Activated B cell treated with CpG ODN at 0.5 μM for 24 hours (primary cell): Measurements from ENCODE around the gene OSBPL5. TPM values are rescaled to one million over a fixed set of nuclear protein-coding genes. Genes with fewer than 3 reads are reported as not detected.

Experiments
- ATAC-seq: fragments of 200-7000 bp; cut with Tn5 transposase; one replicate; pipeline ENCODE4 v1.10.0; 2021; ENCODE audit warnings: low read depth, mild to moderate bottlenecking, moderate library complexity
- CTCF ChIA-PET: fragments of 350-600 bp; sonication (Branson Sonifier 250); formaldehyde crosslinking; loops from one replicate; lab custom pipeline; 2021; ENCODE audit warnings: antibody characterized with exemption; lab: Charles Lee
- POLR2A ChIA-PET: fragments of 350-600 bp; sonication (Branson Sonifier 250); formaldehyde crosslinking; loops from one replicate; lab custom pipeline; 2021; ENCODE audit warnings: antibody characterized with exemption; lab: Charles Lee
- DNase-seq: peaks from one replicate; pipeline ENCODE4 v3.0.0; 2022
- H3K27ac Mint-ChIP-seq: one replicate; pipeline ENCODE4 v1.8.0; 2020; ENCODE audit warnings: mixed read lengths
- H3K27me3 Mint-ChIP-seq: one replicate; pipeline ENCODE4 v1.8.0; 2021; ENCODE audit warnings: mixed read lengths
- H3K36me3 Mint-ChIP-seq: one replicate; pipeline ENCODE4 v1.8.0; 2021; ENCODE audit warnings: low read depth, mixed read lengths
- H3K4me1 Mint-ChIP-seq: one replicate; pipeline ENCODE4 v1.8.0; 2021; ENCODE audit warnings: mixed read lengths
- H3K4me3 Mint-ChIP-seq: one replicate; pipeline ENCODE4 v1.8.0; 2020; ENCODE audit warnings: mild to moderate bottlenecking, mixed read lengths
- H3K9me3 Mint-ChIP-seq: one replicate; pipeline ENCODE4 v1.8.0; 2020; ENCODE audit warnings: mixed read lengths
- intact Hi-C: fragments of 100-400 bp; cut with micrococcal nuclease; formaldehyde crosslinking; loops from one replicate; pipeline ENCODE4 v1.15.1; 2024
- total RNA-seq: library from RNA; stranded (reverse); gene quantifications from 2 replicates; pipeline ENCODE4 v1.2.3, GENCODE V29; 2022
- TF ChIP-seq, protein P1 (sequence below): fragments of 200-600 bp; IDR thresholded peaks from one replicate; pipeline ENCODE4 v1.8.0; 2022; ENCODE audit warnings: antibody characterized with exemption, mild to moderate bottlenecking

OSBPL5 gene
- total RNA-seq, 1 donor from 2014 or later = not detected

- DNase-seq (no peak), ATAC-seq (no peak)
- H3K27ac Mint-ChIP-seq = no peak overlapping the region
- TF ChIP-seq, protein P1, sequence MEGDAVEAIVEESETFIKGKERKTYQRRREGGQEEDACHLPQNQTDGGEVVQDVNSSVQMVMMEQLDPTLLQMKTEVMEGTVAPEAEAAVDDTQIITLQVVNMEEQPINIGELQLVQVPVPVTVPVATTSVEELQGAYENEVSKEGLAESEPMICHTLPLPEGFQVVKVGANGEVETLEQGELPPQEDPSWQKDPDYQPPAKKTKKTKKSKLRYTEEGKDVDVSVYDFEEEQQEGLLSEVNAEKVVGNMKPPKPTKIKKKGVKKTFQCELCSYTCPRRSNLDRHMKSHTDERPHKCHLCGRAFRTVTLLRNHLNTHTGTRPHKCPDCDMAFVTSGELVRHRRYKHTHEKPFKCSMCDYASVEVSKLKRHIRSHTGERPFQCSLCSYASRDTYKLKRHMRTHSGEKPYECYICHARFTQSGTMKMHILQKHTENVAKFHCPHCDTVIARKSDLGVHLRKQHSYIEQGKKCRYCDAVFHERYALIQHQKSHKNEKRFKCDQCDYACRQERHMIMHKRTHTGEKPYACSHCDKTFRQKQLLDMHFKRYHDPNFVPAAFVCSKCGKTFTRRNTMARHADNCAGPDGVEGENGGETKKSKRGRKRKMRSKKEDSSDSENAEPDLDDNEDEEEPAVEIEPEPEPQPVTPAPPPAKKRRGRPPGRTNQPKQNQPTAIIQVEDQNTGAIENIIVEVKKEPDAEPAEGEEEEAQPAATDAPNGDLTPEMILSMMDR = no peak
- CTCF ChIA-PET = interaction anchor here (1.0 to 5.9 kb wide), 2 partner anchors 9 to 44 kb away, joined by 4 to 80 read pairs; no protein-coding TSS in a partner anchor
- no peaks in the 10 kb centered on the region for H3K27me3 Mint-ChIP-seq
- no peak overlapping the region for H3K4me3 Mint-ChIP-seq
- POLR2A ChIA-PET = interaction anchor here (1.2 kb wide), 1 partner anchor 10 kb away, joined by 6 read pairs; no protein-coding TSS in a partner anchor
- peaks cover 28% of the 10 kb centered on the region for H3K4me1 Mint-ChIP-seq
- peaks cover 62% of the 10 kb centered on the region for H3K36me3 Mint-ChIP-seq
- H3K9me3 Mint-ChIP-seq = no peaks in the 10 kb centered on the region
- intact Hi-C loops = no loop called here
Observed at GRCh38 chr11:3046641-3047040, 118.5 kb downstream of the OSBPL5 start.

DNA sequence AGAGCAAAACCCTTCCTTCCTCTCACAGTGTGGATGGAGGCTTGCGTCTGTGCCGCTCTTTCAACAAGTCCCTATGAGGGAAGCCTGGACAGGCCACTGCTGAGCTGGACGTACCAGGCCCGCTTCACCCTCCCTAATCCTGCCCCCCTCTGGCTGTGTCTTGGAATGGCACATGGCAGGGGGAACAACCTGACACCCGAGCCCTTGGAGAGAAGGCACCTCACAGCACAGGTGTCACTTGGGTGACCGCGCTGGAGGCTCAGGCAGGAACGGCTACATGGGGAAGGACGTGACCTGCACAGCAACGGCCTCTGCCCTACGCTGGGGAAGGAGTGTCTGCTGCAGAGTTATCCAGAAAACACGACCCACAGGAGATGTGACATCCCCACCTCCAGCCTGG lies 118.9 kb downstream of the OSBPL5 start:
- TF ChIP-seq, protein P1 = no peak
- Mint-ChIP-seq H3K36me3 (peaks cover 65% of the 10 kb centered on the region), H3K27ac (no peak overlapping the region), H3K4me3 (no peak overlapping the region), H3K27me3 (no peaks in the 10 kb centered on the region), H3K4me1 (peaks cover 25% of the 10 kb centered on the region), H3K9me3 (no peaks in the 10 kb centered on the region)
- no peak for DNase-seq
- POLR2A ChIA-PET = no interaction called here
- ATAC-seq = no peak
- CTCF ChIA-PET = interaction anchor here (1.0 kb wide), 1 partner anchor 9 kb away, joined by 4 read pairs; no protein-coding TSS in a partner anchor
- intact Hi-C loops = no loop called here

DNA sequence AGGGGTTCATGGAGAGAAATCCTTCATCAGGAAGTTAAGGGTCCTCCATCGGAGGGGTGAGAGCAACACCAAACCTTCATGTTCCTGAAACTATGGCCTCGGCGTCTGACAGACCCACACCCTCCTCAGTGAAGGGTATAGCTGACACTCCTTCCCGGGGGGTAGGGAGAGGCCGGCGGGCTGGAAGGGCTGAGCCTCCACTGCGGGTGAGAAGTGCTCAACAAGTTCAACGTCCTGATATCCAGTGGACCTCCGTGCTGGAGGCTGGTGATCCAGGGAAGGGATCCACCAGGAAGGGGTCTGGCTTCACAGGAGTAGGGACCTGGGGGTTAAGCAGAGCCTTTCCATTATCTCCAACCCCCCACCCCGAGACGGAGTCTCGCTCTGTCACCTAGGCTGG lies 120.2 kb downstream of the OSBPL5 start:
- CTCF ChIA-PET = no interaction called here
- H3K9me3 Mint-ChIP-seq = no peaks in the 10 kb centered on the region
- H3K27ac Mint-ChIP-seq = no peak overlapping the region
- DNase-seq (no peak), ATAC-seq (no peak)
- no peaks in the 10 kb centered on the region for H3K27me3 Mint-ChIP-seq
- POLR2A ChIA-PET = no interaction called here
- intact Hi-C loops = no loop called here
- H3K36me3 Mint-ChIP-seq = peaks cover 76% of the 10 kb centered on the region
- TF ChIP-seq, protein P1 = no peak
- H3K4me3 Mint-ChIP-seq = no peak overlapping the region
- H3K4me1 Mint-ChIP-seq = peaks cover 12% of the 10 kb centered on the region

DNA sequence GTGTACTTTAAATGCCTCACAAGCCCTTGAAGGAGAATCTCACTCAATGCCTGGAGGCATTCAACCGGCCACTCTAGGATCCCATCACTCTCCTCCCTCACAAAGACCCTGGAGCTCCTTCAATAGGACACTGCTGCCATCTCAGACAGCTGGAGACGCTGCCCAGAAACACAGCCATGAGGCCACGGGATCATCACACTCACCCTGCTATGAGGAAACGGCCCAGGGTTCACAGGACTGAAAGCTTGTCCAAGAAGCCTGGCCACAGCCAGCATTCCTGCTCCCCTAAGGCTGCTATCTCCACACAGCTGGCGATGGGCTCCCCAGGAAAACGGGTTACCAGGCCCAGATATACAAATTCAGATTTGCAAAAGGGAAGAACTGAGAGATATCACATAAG lies 121.1 kb downstream of the OSBPL5 start:
- H3K36me3 Mint-ChIP-seq = peaks cover 82% of the 10 kb centered on the region
- H3K27me3 Mint-ChIP-seq = no peaks in the 10 kb centered on the region
- no peak overlapping the region for H3K4me3 Mint-ChIP-seq
- CTCF ChIA-PET = no interaction called here
- DNase-seq (no peak), ATAC-seq (no peak)
- TF ChIP-seq, protein P1 = no peak
- H3K9me3 Mint-ChIP-seq = no peaks in the 10 kb centered on the region
- H3K27ac Mint-ChIP-seq = no peak overlapping the region
- intact Hi-C loops = no loop called here
- peaks cover 4% of the 10 kb centered on the region for H3K4me1 Mint-ChIP-seq
- POLR2A ChIA-PET = no interaction called here

GRCh38 chr11:3043315-3043871 lies 121.7 kb downstream of the OSBPL5 start:
- DNase-seq (no peak), ATAC-seq (no peak)
- Mint-ChIP-seq H3K4me1 (peaks cover 4% of the 10 kb centered on the region), H3K27me3 (no peaks in the 10 kb centered on the region), H3K36me3 (peaks cover 86% of the 10 kb centered on the region), H3K9me3 (no peaks in the 10 kb centered on the region), H3K27ac (no peak overlapping the region), H3K4me3 (no peak overlapping the region)
- POLR2A ChIA-PET = no interaction called here
- CTCF ChIA-PET = interaction anchor here (0.5 kb wide), 1 partner anchor 1381 kb away, joined by 3 read pairs; no protein-coding TSS in a partner anchor
- intact Hi-C loops = no loop called here
- TF ChIP-seq, protein P1 = no peak
